Stimulated activated CD4-positive, alpha-beta T cell treated with anti-CD3 and anti-CD28 coated beads, Interleukin-1b, Interleukin-23, amount 100 ng/mL, for 24 hours (primary cell): Measurements from ENCODE around the gene EDEM1.
"Not testable (repeated sequence)": the region's sequence is repeated elsewhere in the genome, so short reads cannot be mapped to it uniquely, and the experiment has no call there.

Source experiments
- DNase-seq, 4 experiments: peaks; one replicate each; pipeline ENCODE4 v3.0.0-alpha.2; 2020; ENCODE audit warnings: low read depth in 4 of 4, low spot score in 1 of 4

EDEM1 gene

DNA sequence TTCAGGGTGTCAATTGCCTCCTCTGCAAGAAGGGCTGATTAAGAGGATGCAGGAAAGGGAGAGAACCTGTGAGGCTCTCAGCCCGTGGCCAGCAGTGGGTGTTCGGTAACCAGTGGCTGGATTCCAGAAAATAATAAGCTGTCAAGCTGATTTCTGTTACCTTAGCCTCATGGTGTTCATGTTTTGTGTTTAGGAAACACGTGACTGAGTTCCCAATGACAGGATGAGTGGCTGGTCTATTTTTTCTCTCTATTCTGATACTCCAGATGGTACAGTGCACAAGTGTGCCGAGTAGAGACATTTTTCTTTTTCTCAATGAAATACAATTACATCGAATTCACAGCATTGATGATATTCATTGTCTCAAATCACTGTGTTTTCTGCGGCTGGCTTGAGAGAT is 43.6 kb downstream of the EDEM1 start:
- no peak for DNase-seq

DNA sequence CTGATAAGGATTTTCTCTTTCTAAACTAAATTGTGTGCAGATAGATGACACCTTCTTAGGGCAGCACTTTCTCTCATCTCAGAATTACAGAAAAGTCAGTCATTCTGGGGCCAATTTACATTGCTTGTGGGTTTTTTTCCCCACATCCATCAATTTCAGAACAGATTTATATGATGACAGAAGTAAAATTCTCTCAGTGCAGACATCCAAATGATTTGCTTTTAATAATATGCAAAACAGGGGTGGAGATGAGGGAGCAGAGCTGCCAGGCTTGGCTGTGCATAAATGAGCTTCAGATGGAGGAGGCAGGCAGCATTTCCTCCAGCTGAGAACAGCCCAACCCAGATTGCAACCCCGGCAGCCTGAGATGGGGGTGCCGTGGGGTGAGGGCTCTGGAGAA is 44.0 kb downstream of the EDEM1 start:
- DNase-seq, result no peak

- DNase-seq, result no peak
These were observed 45.1 kb downstream of the EDEM1 start for GRCh38 chr3:5232570-5232969.

DNA sequence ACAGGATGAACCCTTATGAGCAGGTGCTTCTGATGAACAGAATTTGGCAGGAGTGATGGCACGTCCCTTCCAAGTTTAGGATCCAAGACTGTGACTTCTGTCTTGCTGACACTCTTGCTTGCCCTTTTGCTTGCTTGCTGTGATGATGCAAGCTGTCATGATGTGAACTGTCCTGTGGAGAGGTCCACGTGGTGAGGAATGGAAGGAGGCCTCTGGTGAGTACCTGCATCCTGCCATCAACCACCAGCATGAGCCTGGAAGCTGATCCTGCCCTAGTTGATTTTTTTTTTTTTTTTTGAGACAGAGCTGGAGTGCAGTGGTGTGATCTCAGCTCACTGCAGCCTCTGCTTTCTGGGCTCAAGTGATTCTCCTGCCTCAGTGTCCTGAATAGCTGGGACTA is 45.5 kb downstream of the EDEM1 start:
- DNase-seq, result no peak

DNA sequence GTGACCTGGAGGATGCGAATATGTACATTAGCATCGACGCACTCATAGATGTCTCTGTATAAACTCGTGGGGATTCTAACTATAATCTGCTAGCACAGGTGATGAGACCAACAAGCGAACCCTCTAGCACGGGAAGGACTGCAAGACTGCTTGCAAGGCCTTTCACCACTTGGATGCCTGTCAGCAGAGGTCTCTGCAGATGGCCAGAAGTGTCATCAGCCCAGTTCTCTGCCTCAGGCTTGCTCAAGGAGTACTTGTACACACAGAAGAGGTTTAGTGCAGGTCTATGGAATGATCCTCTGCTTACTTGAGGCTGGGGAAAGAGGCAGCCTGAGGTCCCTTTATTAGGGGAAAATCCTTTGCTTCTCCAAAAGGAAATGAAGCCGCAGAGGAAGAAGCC is 48.1 kb downstream of the EDEM1 start:
- DNase-seq, result no peak

DNA sequence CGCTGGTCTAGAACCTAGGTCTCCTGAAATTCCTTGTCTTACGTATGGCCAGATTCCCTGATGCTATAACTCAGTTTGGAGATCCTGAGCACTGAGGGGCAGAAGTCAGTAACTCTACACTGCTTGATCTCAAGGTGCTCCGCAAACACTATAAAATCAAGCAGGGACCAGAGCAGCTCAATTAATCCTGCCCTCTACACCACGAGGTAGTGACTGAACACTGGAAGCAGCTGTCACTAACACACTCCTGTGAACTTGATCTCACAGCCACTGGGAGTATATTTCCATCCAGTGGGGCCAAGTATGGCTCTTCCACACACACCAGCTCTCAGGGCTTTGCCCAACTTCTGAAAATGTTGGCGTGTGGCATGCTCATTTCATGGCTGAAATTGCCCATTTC is 51.0 kb downstream of the EDEM1 start:
- no peak for DNase-seq

- no peak for DNase-seq
These were observed 52.1 kb downstream of the EDEM1 start for GRCh38 chr3:5239602-5240001.

GRCh38 chr3:5240740-5241139 is 53.2 kb downstream of the EDEM1 start:
- no peak for DNase-seq

DNA sequence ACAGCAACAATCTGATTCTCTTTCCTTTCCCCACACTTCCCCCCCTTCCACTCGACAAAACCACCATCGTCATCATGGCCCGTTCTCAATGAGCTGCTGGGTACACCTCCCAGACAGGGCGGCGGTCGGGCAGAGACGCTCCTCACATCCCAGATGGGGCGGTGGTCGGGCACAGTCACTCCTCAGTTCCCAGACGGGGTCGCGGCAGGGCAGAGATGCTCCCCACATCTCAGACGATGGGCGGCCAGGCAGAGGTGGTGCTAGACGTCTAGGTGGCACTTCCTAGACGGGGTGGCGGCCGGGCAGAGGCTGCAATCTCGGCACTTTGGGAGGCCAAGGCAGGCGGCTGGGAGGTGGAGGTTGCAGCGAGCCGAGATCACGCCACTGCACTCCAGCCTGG is 55.3 kb downstream of the EDEM1 start:
- DNase-seq, result not testable (repeated sequence)

GRCh38 chr3:5245927-5246326 is 58.4 kb downstream of the EDEM1 start:
- DNase-seq, result no peak

GRCh38 chr3:5248822-5249221 is 61.3 kb downstream of the EDEM1 start:
- no peak for DNase-seq

DNA sequence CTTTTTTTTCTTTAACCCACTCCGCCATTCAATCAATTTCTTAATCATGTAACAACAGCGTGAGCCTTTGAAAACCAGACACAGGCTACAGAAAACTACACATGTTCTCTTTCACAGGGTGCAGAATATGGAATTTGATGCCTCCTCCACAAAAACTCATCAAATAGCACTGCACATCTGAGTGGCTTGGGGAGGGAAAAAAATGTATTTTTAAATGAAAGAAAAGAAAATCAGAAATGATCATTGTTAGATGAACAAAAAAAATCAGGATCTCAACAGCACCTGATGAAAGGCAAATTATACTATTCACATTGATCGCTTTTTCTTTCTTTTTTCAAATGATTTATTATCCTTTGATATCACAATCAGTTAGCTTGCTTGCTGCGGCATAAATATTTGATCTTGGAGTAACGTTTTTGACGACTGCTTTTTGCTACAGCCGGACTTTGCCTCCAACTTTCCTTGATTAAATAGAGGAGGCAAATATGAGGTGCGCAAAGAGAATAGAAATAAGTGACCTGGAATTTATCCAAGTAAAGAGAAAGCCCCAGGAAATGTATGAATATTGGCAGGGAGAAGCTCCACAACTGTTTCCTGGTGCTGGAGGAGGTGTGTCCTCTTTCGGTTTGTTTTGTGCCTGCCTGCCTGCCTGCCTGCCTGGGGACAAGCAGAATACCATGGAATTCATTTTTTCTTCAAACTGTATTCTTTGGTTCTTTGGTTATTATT is 63.1 kb downstream of the EDEM1 start:
- no peak for DNase-seq

DNA sequence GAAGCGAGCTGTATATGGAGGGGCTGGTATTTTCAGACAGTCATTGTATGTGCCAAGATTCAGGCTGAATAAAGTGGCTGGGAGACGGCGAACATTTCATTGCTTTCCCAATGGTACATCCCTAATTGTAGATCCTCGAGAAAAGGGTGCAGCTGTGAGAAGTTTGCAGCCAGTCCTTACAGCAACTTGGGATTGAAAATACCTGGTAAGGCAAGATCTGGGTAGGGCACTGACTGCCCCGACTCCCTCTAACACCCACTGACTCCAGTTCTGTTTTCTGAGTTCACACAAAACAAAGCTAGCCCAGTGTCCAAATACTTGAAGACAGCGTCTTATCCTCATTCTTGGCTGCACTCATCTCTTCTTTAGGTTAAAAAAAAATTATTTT is 63.7 kb downstream of the EDEM1 start:
- DNase-seq, result no peak

GRCh38 chr3:5252131-5252530 is 64.6 kb downstream of the EDEM1 start:
- no peak for DNase-seq

- no peak for DNase-seq
These were observed 67.0 kb downstream of the EDEM1 start for GRCh38 chr3:5254281-5255048.

- no peak for DNase-seq
These were observed 68.2 kb downstream of the EDEM1 start for GRCh38 chr3:5255404-5256344.

DNA sequence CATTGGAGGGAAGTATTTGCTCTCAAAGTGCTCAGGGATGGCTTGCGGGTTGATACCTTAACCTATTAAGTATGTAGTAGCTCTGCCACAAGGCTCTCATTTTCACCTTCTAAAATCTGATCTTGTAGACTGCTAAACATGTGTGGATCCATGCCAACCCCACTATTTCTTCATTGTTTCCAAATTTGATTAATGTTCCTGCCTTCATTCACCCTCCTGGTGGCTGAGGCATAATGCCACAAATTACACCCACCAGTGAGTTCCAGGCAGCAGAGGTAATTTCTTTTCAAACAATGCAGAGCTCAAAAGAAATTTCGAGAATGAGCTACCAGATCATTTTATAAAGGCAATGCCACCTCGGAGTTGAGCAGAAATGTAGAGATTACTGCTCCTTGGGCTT is 71.0 kb downstream of the EDEM1 start:
- no peak for DNase-seq

DNA sequence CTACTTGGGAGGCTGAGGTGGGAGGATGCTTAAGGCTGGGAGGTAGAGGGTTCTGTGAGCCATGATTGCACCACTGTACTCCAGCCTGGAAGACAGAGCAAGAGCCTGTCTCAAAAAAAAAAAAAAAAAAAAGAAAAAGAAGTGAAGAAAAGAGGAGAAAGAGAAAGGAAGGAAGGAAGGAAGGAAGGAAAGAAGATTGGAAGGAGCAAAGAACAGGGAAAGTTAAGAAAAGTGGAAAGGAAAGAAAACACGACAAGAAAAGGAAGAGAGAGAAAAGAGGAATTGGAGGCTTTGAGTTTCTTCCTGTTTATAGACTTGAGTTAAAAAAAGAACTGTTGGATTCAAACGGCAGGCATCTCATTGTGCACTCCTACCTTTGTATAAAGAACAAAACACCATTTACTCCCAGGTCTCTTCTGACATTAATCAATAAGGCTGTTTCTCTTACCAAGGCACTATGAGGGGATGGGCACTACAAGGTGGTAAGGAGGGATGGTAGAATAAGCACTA is 73.5 kb downstream of the EDEM1 start:
- no peak for DNase-seq

DNA sequence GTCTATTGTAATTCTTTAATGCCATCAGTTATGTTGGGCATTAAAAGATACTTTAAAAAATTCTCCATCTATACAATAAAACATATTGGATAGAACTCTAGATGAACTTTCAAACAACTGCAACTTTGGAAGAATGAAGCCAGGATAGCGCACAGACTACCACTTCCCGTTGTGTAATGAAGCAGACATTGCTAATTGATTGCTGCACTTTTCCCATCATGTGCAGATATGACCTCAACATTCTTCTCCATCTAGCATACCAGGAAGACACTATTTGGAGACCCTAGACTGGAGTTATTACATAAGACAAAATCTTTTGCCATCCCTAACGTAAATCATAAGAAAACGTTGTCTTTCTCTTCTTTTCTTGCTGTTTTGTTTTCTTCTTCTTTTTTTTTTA is 75.0 kb downstream of the EDEM1 start:
- DNase-seq, result no peak

DNA sequence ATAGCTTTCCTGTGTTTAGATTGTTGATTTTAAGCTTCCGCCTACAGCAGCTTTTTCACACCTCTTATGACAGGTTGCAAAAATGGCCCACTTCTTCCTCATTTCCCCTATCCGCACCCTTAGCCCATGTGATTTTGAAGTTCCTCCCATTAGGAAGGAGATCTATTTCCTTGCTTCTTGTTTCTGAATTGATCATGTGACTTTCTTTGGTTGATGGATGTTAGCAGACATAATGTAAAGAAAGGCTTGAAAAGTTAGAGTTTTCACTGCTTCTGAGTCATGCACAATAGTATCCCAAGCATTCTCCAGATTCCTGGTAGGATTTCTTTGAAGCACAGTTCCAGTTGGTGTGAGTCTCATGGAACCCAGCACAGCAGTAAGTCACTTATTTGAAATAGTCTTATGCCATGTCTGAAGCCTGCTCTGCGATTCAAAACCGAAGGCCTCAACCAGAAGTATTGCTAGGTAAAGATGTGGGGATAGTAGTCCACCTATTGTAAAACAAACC is 76.6 kb downstream of the EDEM1 start:
- no peak for DNase-seq
